HG03460 (cell line): Measurements from ENCODE around the gene GRID2.
"Not testable (repeated sequence)": the region's sequence is repeated elsewhere in the genome, so short reads cannot be mapped to it uniquely, and the experiment has no call there.

Experiments used
- ATAC-seq: cut with Tn5 transposase; IDR thresholded peaks from one replicate; pipeline ENCODE4 v1.9.1; 2021; ENCODE audit not compliant: unreplicated experiment

The GRID2 gene

DNA sequence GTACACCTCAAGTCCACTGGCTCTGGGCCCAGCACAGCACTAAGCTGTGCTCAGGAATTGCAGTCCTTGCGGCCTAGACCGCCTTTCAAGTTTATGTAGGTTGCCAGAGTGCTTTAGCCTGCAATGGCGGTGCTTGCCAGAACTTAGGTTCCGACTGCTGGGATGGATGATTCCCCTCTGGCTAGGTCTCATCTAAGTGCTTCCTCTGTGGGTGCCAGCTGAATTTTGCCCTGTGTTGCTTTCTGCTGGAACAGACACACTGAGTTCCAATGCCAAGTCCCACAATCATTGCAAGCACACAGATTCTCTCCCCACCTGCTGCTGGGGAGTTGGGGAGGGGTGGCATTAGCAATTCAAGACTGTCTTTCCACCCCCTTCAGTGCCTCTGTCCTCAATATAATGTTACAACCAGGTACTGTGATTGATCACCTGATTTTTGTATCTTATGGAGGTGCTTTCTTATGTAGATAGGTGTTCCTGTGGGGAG lies 129.5 kb downstream of the GRID2 start:
- no peak for ATAC-seq

DNA sequence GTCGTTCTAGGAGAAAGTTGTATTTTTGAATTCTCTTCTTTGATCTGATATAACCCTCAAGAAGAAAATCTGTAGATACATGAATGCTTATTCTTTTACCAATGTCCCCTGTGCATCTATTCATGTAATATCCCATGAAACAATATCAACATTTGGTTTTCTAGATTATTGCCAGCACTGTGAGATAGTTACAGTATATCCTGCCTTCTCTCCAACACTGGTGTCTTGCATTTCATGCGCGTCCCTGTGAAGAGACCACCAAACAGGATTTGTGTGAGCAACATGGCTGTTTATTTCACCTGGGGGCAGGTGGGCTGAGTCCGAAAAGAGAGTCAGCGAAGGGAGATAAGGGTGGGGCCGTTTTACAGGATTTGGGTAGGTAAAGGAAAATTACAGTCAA lies 135.0 kb downstream of the GRID2 start:
- ATAC-seq = not testable (repeated sequence)

DNA sequence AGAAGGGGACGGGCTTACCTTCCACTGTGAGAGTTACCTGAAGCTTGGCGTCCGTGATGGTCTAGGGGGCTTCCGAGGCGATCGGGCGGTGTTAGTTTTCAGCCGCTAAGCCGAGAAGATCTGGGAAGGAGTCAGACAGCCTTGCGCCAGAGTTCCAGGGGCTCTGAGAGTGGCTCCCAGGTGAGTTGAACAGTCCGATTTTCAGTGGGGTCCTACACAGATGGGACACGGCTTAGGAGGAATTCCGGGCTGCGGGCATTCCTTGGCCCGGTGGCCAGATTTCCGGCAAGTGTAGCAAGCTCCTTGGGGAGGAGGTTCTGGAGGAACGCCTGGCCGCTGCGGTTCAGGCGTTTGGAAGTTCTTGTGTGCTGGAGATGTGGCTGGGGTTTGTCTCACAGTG lies 138.4 kb downstream of the GRID2 start:
- ATAC-seq = not testable (repeated sequence)

GRCh38 chr4:92444143-92444843 lies 140.5 kb downstream of the GRID2 start:
- ATAC-seq = not testable (repeated sequence)

DNA sequence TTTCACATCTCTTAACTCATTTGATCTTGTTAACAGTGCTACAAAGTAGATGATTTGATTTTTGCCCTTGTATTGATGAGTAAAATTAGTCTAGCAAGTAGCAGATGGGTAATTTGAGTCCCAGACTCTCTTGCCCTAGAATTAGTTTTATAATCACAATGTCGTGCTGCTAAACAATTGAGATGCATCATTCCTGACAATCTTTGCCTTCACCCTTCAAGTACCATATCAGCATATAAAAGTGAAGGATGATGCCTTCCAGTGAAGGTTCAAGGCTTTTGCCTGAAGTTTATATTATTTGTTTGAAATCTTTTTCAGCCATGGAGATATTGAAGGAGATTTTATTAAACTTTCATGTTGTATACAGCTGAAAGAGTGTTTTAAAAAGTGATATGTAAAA lies 141.4 kb downstream of the GRID2 start:
- no peak for ATAC-seq

DNA sequence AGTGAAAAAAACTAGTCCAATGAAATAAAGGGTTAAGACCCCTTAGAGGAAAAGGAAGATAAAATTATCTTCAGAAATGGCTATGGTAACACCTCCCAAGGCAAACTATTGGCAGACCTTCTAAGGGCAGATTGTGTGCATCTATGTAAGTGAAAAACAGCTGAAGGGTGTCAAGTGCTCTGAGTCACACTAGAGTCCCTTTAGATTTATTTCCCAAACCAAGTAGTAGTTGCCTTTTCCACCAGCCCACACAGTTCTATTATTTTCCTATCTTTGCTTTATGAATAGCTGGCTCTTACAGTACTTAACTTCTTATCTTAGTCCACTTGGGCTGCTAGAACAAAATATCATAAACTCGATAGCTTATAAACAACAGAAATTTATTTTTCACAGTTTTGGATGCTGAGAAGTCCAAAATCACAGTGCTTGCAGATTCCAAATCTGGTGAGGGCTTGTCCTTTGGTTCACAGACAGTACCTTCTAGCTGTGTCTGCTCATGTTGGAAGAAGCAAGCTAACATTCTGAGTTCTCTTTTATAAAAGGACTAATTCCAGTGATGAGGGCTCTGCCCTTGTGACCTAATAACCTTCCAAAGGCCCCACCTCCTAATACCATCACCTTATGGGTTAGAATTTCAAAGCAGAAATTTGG lies 143.6 kb downstream of the GRID2 start:
- no peak for ATAC-seq

DNA sequence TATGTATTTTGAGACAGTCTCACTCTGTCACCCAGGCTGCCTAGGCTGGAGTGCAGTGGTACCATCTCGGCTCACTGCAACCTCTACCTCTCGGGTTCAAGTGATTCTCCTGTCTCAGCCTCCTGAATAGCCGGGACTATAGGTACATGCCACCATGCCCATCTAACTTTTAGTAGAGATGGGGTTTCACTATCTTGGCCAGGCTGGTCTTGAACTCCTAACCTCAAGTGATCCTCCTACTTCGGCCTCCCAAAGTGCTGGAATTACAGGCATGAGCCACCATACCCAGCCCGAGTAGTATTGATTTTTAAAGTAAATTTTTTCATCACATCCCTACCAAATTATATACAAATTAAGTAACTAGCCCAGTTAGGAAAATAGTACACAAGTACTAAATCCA lies 144.4 kb downstream of the GRID2 start:
- not testable (repeated sequence) for ATAC-seq

GRCh38 chr4:92450694-92451093 lies 146.9 kb downstream of the GRID2 start:
- ATAC-seq = no peak

DNA sequence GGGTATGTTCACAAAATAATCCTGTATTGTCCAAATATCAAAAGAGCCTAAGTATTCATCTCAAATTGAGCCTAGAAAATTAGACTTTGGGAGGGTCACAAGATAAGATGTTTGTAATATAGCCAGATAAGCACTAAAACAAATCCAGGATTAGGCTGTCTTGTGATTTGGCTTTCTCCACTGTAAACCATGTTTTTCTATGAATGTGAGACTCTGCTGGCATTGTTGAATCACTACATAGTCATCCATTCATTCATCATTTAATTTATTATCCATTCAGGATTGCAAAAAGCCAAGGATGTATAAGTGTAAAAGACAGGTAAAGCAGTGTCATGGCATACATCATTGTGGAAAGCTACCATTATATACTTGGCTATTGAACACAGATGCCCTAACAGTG lies 148.0 kb downstream of the GRID2 start:
- no peak for ATAC-seq

DNA sequence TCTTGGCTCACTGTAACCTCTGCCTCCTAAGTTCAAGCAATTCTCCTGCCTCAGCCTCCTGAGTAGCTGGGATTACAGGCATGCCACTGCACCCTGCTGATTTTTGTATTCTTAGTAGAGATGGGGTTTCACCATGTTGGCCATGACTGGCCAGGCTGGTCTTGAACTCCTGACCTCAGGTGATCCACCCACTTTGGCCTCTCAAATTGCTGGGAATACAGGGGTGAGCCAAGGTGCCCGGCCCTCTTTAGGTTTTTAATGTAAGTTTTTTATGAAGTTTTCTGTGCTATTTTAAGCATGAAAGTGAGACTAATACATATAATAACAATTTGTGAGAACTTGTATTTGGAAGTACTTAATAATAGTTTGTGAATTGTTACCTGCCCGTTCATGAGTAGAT lies 148.6 kb downstream of the GRID2 start:
- ATAC-seq = not testable (repeated sequence)

DNA sequence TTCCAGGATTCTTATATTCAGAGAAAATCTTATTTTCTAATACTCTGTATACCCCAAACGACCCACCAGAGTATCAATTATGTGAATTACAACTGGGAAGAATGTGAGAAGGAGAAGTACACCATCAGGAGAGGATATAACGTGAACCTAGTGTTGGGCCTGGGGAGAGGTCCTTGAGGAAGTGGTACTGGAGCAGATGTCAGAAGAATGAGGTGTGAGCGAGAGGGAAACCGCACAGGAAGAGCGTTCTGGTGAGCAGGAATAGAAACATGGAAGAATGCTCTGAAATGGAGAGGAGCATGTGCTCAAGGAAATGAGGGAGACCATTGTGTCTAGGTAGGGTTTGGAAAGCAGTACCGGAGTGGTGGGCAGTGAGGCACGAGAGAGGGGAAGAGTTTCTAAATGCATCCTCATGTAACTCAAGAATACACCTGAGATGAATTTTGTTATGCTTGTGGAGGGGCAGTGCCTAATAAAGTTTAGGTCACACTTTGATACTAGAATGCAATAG lies 151.6 kb downstream of the GRID2 start:
- no peak for ATAC-seq

- ATAC-seq = no peak
Measured at GRCh38 chr4:92455951-92456350, 152.2 kb downstream of the GRID2 start.

GRCh38 chr4:92461732-92462131 lies 158.0 kb downstream of the GRID2 start:
- ATAC-seq = no peak

- ATAC-seq = no peak
Measured at GRCh38 chr4:92477298-92477697, 173.5 kb downstream of the GRID2 start.

DNA sequence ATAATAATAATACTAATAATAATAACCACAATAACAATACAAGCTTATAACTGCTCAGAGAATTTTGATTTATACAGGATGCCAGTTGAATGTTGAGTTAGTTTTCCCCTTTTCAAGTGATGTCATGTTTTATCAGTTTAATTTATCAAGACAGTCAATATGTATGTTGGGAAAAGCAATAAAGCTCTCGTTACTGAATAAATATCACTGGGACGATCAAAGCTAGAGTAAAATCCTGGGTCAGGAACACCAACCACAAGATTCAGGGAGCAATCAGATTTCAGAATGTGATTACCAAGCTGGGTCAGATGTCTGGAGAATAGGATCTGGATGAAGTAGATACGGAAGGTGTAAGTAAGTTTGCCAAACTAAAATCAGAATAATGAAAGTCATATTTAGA lies 179.6 kb downstream of the GRID2 start:
- no peak for ATAC-seq

GRCh38 chr4:92488496-92488895 lies 184.7 kb downstream of the GRID2 start:
- no peak for ATAC-seq

GRCh38 chr4:92497141-92497540 lies 193.4 kb downstream of the GRID2 start:
- no peak for ATAC-seq

- no peak for ATAC-seq
Measured at GRCh38 chr4:92501456-92501855, 197.7 kb downstream of the GRID2 start.

DNA sequence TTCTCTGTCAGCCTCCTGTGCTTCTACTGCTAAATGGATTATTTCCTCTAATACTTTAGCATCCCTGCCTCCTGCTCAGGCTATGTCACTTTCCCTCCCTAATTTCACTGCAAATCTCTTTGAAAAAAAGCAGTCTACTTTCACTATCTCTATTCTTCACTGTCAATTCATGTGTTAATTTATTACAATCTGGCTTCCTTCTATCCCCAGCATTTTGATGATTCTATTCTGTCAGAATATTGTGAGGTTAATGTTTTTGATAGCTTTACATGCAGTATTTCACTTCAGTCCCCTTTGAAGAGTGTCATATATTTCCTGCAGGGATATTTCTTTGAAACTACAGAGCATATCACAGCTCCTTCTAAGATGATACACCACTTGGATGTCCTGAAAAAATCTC lies 203.2 kb downstream of the GRID2 start:
- no peak for ATAC-seq

GRCh38 chr4:92514627-92515026 lies 210.9 kb downstream of the GRID2 start:
- ATAC-seq = no peak

GRCh38 chr4:92516450-92516849 lies 212.7 kb downstream of the GRID2 start:
- no peak for ATAC-seq

- no peak for ATAC-seq
Measured at GRCh38 chr4:92519727-92520126, 216.0 kb downstream of the GRID2 start.
